CD1c-positive myeloid dendritic cell (primary cell): ENCODE results near the gene KBTBD13.
"Not testable (repeated sequence)": the region's sequence is repeated elsewhere in the genome, so short reads cannot be mapped to it uniquely, and the experiment has no call there.

ENCODE experiments used
- DNase-seq: peaks from one replicate; pipeline ENCODE4 v3.0.0-alpha.2; 2016; ENCODE audit errors: extremely low spot score

The KBTBD13 gene

GRCh38 chr15:65069179-65069578 lies 7.4 kb upstream of the KBTBD13 start:
- DNase-seq: no peak

DNA sequence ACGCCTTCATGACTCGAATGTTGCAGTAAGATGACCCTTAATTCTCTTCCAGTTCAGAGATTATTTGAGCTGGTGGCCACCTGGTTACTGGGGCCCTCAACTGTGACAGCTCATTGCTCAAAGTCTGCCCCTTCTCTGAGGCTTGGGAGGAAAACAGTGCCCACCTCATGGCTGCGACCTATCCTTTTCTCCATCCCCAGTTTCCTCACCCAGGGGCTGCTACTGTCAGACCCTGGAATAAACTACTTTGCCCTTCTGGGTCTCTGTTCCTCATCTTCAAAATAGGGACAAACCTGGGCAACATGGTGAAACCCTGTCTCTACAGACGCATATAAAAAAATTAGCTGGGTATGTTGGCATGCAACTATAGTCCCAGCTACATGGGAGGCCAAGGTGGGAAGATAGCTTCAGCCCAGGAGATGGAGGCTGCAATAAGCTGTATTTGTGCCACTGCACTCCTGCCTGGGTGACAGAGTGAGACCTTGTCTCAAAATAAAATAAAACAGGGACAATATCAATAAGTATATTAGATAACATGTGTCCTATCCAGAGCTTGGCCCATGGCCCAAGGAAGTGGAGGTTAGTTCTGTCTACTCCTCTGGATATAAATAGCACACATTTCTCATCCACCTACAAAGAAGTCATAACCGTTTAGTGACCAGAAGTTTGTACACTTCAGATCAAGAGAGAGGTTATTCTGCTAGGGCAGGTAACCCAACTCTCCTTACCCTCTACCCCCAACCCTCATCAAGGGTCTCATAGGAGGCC lies 6.6 kb upstream of the KBTBD13 start:
- no peak for DNase-seq

GRCh38 chr15:65071381-65071811 lies 5.2 kb upstream of the KBTBD13 start:
- no peak for DNase-seq

DNA sequence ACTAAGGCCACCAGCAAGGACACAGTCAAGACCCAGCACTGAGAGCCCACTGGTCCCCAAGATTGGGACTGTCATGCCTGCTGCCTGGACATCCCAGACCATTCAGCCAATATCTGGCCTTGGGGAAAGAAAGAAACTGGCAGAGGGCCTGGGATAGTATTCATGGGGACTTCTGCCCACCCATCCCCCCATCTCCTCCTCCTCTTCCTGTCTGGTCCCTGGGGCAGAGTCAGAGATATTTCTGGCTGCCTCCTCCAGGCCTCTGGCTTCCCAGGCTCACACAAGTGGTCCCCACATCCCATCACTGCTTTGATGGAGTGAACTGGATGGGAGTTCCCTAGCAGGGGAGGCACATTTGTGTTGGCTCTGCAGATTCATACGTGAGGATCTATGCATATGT lies 4.5 kb upstream of the KBTBD13 start:
- DNase-seq: no peak

DNA sequence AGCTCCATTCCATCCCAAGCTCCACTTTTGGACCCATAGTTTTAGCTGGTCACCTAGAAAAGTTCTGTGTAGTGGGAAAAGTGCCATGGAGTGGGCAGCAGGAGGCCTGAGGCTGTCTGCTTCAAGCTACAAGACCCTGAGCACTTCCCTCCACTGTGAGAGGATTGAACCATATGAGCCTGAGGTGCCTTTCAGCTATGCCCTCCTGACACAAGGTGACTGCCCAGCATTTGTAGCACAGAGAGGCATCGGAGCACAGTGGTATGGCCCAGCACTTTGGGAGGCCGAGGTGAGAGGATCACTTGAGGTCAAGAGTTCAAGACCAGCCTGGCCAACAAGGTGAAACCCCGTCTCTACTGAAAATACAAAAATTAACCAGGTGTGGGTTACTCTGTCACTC lies 3.9 kb upstream of the KBTBD13 start:
- no peak for DNase-seq

DNA sequence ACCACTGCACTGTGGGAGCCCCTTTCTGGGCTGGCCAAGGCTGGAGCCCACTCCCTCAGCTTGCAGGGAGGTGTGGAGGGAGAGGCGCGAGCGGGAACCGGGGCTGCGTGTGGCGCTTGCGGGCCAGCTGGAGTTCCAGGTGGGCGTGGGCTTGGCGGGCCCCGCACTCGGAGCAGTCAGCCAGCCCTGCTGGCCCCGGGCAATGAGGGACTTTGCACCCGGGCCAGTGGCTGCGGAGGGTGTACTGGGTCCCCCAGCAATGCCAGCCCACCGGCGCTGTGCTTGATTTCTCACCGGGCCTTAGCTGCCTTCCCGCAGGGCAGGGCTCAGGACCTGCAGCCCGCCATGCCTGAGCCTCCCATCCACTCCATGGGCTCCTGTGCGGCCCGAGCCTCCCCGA lies 1.6 kb upstream of the KBTBD13 start:
- not testable (repeated sequence) for DNase-seq

- not testable (repeated sequence) for DNase-seq
These were observed 745 bp upstream of the KBTBD13 start for GRCh38 chr15:65075607-65076395.

GRCh38 chr15:65077291-65077980 lies 890 bp downstream of the KBTBD13 start:
- DNase-seq: no peak

GRCh38 chr15:65077981-65078352 lies 1.4 kb downstream of the KBTBD13 start:
- DNase-seq: peak; percentile 53

- no peak for DNase-seq
These were observed 3.0 kb downstream of the KBTBD13 start for GRCh38 chr15:65079580-65079979.

GRCh38 chr15:65081270-65081669 lies 4.7 kb downstream of the KBTBD13 start:
- no peak for DNase-seq

- peak; percentile 32 for DNase-seq
These were observed 5.2 kb downstream of the KBTBD13 start for GRCh38 chr15:65081758-65082157.

GRCh38 chr15:65082303-65082953 lies 5.9 kb downstream of the KBTBD13 start:
- peak; percentile 24 for DNase-seq

- no peak for DNase-seq
These were observed 6.7 kb downstream of the KBTBD13 start for GRCh38 chr15:65083262-65083701.

GRCh38 chr15:65084500-65085206 lies 8.1 kb downstream of the KBTBD13 start:
- no peak for DNase-seq

GRCh38 chr15:65085207-65085753 lies 8.7 kb downstream of the KBTBD13 start:
- no peak for DNase-seq

- DNase-seq: no peak
These were observed 9.6 kb downstream of the KBTBD13 start for GRCh38 chr15:65085990-65086679.

- DNase-seq: no peak
These were observed 10.2 kb downstream of the KBTBD13 start for GRCh38 chr15:65086680-65087111.

GRCh38 chr15:65087411-65087810 lies 10.9 kb downstream of the KBTBD13 start:
- DNase-seq: no peak
